DMS114 treated with DMSO at 0.1 percent for 48 hours (cell line): ENCODE data around the gene RNF149.

Source experiments
- DNase-seq: peaks from one replicate; lab custom pipeline; 2025; ENCODE audit not compliant: unreplicated experiment; lab: John Stamatoyannopoulos, UW

Gene RNF149

GRCh38 chr2:101299604-101300003, 8.9 kb downstream of the RNF149 start:
- no peak for DNase-seq

- DNase-seq: no peak
Observed at GRCh38 chr2:101297383-101297782, 11.1 kb downstream of the RNF149 start.

GRCh38 chr2:101296371-101296770, 12.1 kb downstream of the RNF149 start:
- no peak for DNase-seq

- no peak for DNase-seq
Observed at GRCh38 chr2:101295895-101296294, 12.6 kb downstream of the RNF149 start.

- DNase-seq: no peak
Observed at GRCh38 chr2:101294861-101295260, 13.6 kb downstream of the RNF149 start.

- DNase-seq: no peak
Observed at GRCh38 chr2:101293544-101293943, 15.0 kb downstream of the RNF149 start.

GRCh38 chr2:101291973-101292372, 16.5 kb downstream of the RNF149 start:
- no peak for DNase-seq

- DNase-seq: no peak
Observed at GRCh38 chr2:101290711-101291110, 17.8 kb downstream of the RNF149 start.

GRCh38 chr2:101287303-101287702, 21.2 kb downstream of the RNF149 start:
- DNase-seq: no peak

- DNase-seq: no peak
Observed at GRCh38 chr2:101286684-101287083, 21.8 kb downstream of the RNF149 start.

- DNase-seq: no peak
Observed at GRCh38 chr2:101282980-101283379, 25.5 kb downstream of the RNF149 start.

- DNase-seq: no peak
Observed at GRCh38 chr2:101281482-101281881, 27.0 kb downstream of the RNF149 start.

GRCh38 chr2:101278925-101279324, 29.6 kb downstream of the RNF149 start:
- no peak for DNase-seq

GRCh38 chr2:101277111-101277510, 31.4 kb downstream of the RNF149 start:
- DNase-seq: no peak

- DNase-seq: no peak
Observed at GRCh38 chr2:101274142-101274541, 34.4 kb downstream of the RNF149 start.

- no peak for DNase-seq
Observed at GRCh38 chr2:101273056-101273455, 35.4 kb downstream of the RNF149 start.

- no peak for DNase-seq
Observed at GRCh38 chr2:101272045-101272784, 36.3 kb downstream of the RNF149 start.

- no peak for DNase-seq
Observed at GRCh38 chr2:101270700-101271259, 37.7 kb downstream of the RNF149 start.

- no peak for DNase-seq
Observed at GRCh38 chr2:101267671-101268656, 40.5 kb downstream of the RNF149 start.

GRCh38 chr2:101265893-101266499, 42.5 kb downstream of the RNF149 start:
- DNase-seq: no peak

GRCh38 chr2:101264360-101264939, 44.1 kb downstream of the RNF149 start:
- no peak for DNase-seq
